Fibroblast of pulmonary artery (primary cell): ENCODE results near the gene CTR9.
A peak's percentile ranks its signal among the peaks of the same experiment; 100 is the strongest.

ENCODE experiments used
- DNase-seq: peaks from one replicate; pipeline ENCODE4 v3.0.0-alpha.2; 2010; ENCODE audit warnings: low read depth
- H3K4me3 ChIP-seq: replicated peaks from 2 replicates; pipeline ENCODE4 v1.5.1; 2011; ENCODE audit warnings: low read depth, mild to moderate bottlenecking, control low read depth, low read length, moderate library complexity
- CTCF ChIP-seq: IDR thresholded peaks from 2 replicates; pipeline ENCODE4 v1.5.1; 2011; ENCODE audit warnings: mild to moderate bottlenecking, control low read depth, low read length, inconsistent platforms; ENCODE audit errors: missing control alignments

CTR9 gene

GRCh38 chr11:10778217-10778970 lies 27.3 kb downstream of the CTR9 start:
- DNase-seq: peak; percentile 80
- no peak for TF ChIP-seq CTCF
- H3K4me3 ChIP-seq: no peak overlapping the region

GRCh38 chr11:10779086-10779485 lies 28.0 kb downstream of the CTR9 start:
- no peak overlapping the region for H3K4me3 ChIP-seq
- DNase-seq: no peak
- no peak for TF ChIP-seq CTCF

GRCh38 chr11:10780040-10780439 lies 29.0 kb downstream of the CTR9 start:
- TF ChIP-seq CTCF: no peak
- DNase-seq: no peak
- no peak overlapping the region for H3K4me3 ChIP-seq

DNA sequence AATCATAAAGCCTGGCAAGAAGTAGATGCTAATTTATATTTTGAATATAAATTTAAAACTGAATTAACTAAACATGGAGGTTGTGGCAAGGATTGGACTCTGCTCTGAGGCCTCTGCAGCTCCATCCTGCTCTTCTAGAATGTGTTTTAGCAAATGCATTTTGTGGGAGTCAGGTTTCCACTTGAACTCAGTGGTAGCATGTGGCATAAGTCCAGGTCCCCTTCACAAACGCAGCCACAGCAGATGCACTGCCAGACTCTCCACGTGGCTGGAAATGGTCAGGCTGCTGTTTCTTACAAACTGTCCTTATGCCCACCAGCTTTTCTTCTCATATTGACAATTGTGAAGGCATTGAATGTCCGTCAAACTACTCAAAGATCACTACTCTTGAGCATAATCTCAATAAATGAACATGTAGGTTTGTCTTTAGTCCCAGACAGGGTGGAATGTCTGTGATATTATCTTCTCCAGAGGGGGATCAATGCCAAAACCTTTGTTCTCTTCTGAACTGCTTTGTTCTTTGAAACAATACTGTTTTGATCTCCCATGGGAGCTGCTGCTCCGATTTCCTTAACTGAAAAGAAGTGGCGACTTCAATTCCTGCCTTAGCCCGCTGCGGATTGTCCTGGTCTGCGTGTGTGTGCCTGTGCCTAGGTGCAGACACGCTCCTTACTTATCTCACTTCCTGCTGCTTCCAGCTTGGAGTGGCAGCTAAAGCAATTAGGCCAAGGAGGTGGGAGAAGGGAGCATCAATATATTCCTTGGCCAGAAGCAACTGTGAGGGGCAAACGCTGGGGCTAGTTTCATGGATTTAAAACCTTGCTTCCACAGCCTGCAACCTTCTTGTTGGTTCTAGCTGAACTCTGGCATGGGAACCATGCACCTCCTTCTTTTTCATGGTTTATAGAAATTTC lies 33.4 kb downstream of the CTR9 start:
- TF ChIP-seq CTCF: no peak
- DNase-seq: peak; percentile 58
- no peak overlapping the region for H3K4me3 ChIP-seq

DNA sequence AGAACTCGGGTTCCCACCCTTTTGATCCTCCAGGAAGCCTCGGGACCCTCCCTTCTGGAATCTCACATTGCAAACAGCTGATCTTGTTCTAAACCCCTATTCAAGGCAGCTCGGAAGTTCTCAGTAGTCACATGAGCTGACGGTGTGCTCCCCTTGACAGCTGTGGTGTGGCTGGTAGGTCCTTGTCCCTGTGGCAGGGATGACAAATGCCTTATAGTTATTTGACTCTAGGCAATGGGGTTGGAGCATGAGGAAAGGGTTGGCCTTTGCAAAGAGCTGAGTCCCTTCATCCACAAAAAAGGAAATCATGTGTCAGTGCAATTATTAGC lies 34.1 kb downstream of the CTR9 start:
- no peak for TF ChIP-seq CTCF
- DNase-seq: no peak
- H3K4me3 ChIP-seq: no peak overlapping the region

DNA sequence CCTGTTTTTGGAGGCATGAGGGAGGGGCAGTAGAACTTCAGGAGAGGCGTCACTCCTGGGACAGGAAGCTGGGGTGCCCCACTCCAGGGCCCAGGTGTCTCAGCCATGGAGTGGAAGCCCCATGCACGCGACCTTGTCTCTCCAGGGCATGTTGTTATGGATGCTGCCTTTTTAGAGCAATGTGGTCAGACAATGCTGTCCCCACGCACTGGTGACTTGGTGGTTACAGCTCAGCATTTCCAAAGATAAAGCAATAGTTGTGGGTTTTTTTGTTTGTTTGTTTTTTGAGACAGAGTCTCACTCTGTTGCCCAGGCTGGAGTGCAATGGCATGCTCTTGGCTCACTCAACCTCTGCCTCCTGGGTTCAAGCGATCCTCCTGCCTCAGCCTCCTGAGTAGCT lies 35.4 kb downstream of the CTR9 start:
- no peak for DNase-seq
- H3K4me3 ChIP-seq: no peak overlapping the region
- TF ChIP-seq CTCF: no peak
